ENCODE results near the gene VPS4A.
"Not testable (repeated sequence)": the region's sequence is repeated elsewhere in the genome, so short reads cannot be mapped to it uniquely, and the experiment has no call there.

The VPS4A gene

GRCh38 chr16:69310653-69311532, at the start of gene VPS4A:
TSS of gene VPS4A (plus strand) at chr16:69311350. CDS start at chr16:69311512, 162 bp downstream.
- DNase-seq, result peak; percentile 92

GRCh38 chr16:69266334-69267063, 44.7 kb upstream of the VPS4A start:
- DNase-seq, result no peak

- no peak for DNase-seq
Observed at GRCh38 chr16:69267633-69268032, 43.5 kb upstream of the VPS4A start.

- DNase-seq, result no peak
Observed at GRCh38 chr16:69270395-69270794, 40.8 kb upstream of the VPS4A start.

- DNase-seq, result no peak
Observed at GRCh38 chr16:69270831-69271230, 40.3 kb upstream of the VPS4A start.

- DNase-seq, result no peak
Observed at GRCh38 chr16:69273009-69273408, 38.1 kb upstream of the VPS4A start.

- DNase-seq, result no peak
Observed at GRCh38 chr16:69274699-69275235, 36.4 kb upstream of the VPS4A start.

GRCh38 chr16:69276148-69277115, 34.7 kb upstream of the VPS4A start:
- DNase-seq, result no peak

- DNase-seq, result no peak
Observed at GRCh38 chr16:69277413-69277812, 33.7 kb upstream of the VPS4A start.

- no peak for DNase-seq
Observed at GRCh38 chr16:69283851-69284250, 27.3 kb upstream of the VPS4A start.

GRCh38 chr16:69285240-69285639, 25.9 kb upstream of the VPS4A start:
- DNase-seq, result no peak

GRCh38 chr16:69286941-69287713, 24.0 kb upstream of the VPS4A start:
- no peak for DNase-seq

- DNase-seq, result not testable (repeated sequence)
Observed at GRCh38 chr16:69291657-69292056, 19.5 kb upstream of the VPS4A start.

- DNase-seq, result no peak
Observed at GRCh38 chr16:69293401-69293800, 17.7 kb upstream of the VPS4A start.

- DNase-seq, result no peak
Observed at GRCh38 chr16:69294051-69294450, 17.1 kb upstream of the VPS4A start.

GRCh38 chr16:69296771-69297170, 14.4 kb upstream of the VPS4A start:
- not testable (repeated sequence) for DNase-seq

- no peak for DNase-seq
Observed at GRCh38 chr16:69298261-69298660, 12.9 kb upstream of the VPS4A start.

- no peak for DNase-seq
Observed at GRCh38 chr16:69301187-69301586, 10.0 kb upstream of the VPS4A start.

- DNase-seq, result no peak
Observed at GRCh38 chr16:69301861-69302260, 9.3 kb upstream of the VPS4A start.

GRCh38 chr16:69302301-69302700, 8.8 kb upstream of the VPS4A start:
- DNase-seq, result no peak

GRCh38 chr16:69306031-69306430, 5.1 kb upstream of the VPS4A start:
- DNase-seq, result no peak

- DNase-seq, result no peak
Observed at GRCh38 chr16:69307091-69307490, 4.1 kb upstream of the VPS4A start.

All from NK-92 treated with Interleukin-12 subunit alpha and Interleukin-12 subunit beta, amount 100 ng/mL, for 24 hours (cell line).